Measurements from ENCODE around the gene VARS2. TPM values are rescaled to one million over a fixed set of nuclear protein-coding genes. Genes with fewer than 3 reads are reported as not detected.

The VARS2 gene
- 11.8 and 23.8 TPM in 2 replicates for total RNA-seq

GRCh38 chr6:30914076-30914853 lies at the start of gene VARS2:
VARS2 (plus strand) TSS chr6:30914238; CDS start chr6:30914837, 599 bp downstream.

GRCh38 chr6:30883685-30884520 lies 30.1 kb upstream of the VARS2 start, which contains the start of gene DDR1:
DDR1 (plus strand) TSS chr6:30884519; CDS start chr6:30888730, 4,211 bp downstream.

GRCh38 chr6:30907758-30908591 lies 6.1 kb upstream of the VARS2 start, which contains the start of gene GTF2H4:
GTF2H4 (plus strand) TSS chr6:30908207.

GRCh38 chr6:30931969-30932645 lies 18.1 kb downstream of the VARS2 start, which contains the start of gene SFTA2:
SFTA2 (minus strand) TSS chr6:30932170; CDS start chr6:30932096, 74 bp downstream.

GRCh38 chr6:30940361-30940986 lies 26.4 kb downstream of the VARS2 start, which contains the start of gene MUCL3:
MUCL3 (plus strand) TSS chr6:30940973; CDS start chr6:30941000, 27 bp downstream.

Other genes with a start within 250 kb of the VARS2 start
- 34.0 and 45.1 TPM in 2 replicates for gene DHX16, start 241.2 kb upstream of the VARS2 start, total RNA-seq
- 47.6 and 53.7 TPM in 2 replicates for gene PPP1R18, start 227.6 kb upstream of the VARS2 start, total RNA-seq
- gene NRM, start 223.3 kb upstream of the VARS2 start, total RNA-seq = 2.4 and 3.1 TPM in 2 replicates
- 5.0 and 11.0 TPM in 2 replicates for gene MDC1, start 197.0 kb upstream of the VARS2 start, total RNA-seq
- gene TUBB, start 193.9 kb upstream of the VARS2 start, total RNA-seq = 319 and 527 TPM in 2 replicates
- 82.2 and 94.0 TPM in 2 replicates for gene FLOT1, start 171.6 kb upstream of the VARS2 start, total RNA-seq
- 63.0 and 94.9 TPM in 2 replicates for gene IER3, start 169.7 kb upstream of the VARS2 start, total RNA-seq
- gene DDR1, start 29.7 kb upstream of the VARS2 start, total RNA-seq = 2.6 and 18.4 TPM in 2 replicates
- 7.6 and 21.7 TPM in 2 replicates for gene GTF2H4, start 6.0 kb upstream of the VARS2 start, total RNA-seq
- 0.16 TPM in 1 of 2 replicates, not detected in the other for gene SFTA2, start 17.9 kb downstream of the VARS2 start, total RNA-seq
- gene MUCL3, start 26.7 kb downstream of the VARS2 start, total RNA-seq = not detected in 2 replicates
- gene MUC21, start 69.5 kb downstream of the VARS2 start, total RNA-seq = not detected in 2 replicates
- not detected in 2 replicates for gene MUC22, start 96.2 kb downstream of the VARS2 start, total RNA-seq
- not detected in 2 replicates for gene C6orf15, start 198.3 kb downstream of the VARS2 start, total RNA-seq
- 5.7 and 8.1 TPM in 2 replicates for gene PSORS1C1, start 200.6 kb downstream of the VARS2 start, total RNA-seq
- gene CDSN, start 206.2 kb downstream of the VARS2 start, total RNA-seq = 0.06 TPM in 1 of 2 replicates, not detected in the other
- not detected in 2 replicates for gene PSORS1C2, start 224.8 kb downstream of the VARS2 start, total RNA-seq
- 15.7 and 16.2 TPM in 2 replicates for gene CCHCR1, start 243.6 kb downstream of the VARS2 start, total RNA-seq
- 16.6 and 30.6 TPM in 2 replicates for gene TCF19, start 244.4 kb downstream of the VARS2 start, total RNA-seq

All from bladder microvascular endothelial cell (primary cell).